ENCODE results near the gene DSCAML1. TPM values are rescaled to one million over a fixed set of nuclear protein-coding genes. Genes with fewer than 3 reads are reported as not detected.
"Not testable (repeated sequence)": the region's sequence is repeated elsewhere in the genome, so short reads cannot be mapped to it uniquely, and the experiment has no call there.

The DSCAML1 gene
- total RNA-seq, 1 experiment from 2014 or later: not detected

DNA sequence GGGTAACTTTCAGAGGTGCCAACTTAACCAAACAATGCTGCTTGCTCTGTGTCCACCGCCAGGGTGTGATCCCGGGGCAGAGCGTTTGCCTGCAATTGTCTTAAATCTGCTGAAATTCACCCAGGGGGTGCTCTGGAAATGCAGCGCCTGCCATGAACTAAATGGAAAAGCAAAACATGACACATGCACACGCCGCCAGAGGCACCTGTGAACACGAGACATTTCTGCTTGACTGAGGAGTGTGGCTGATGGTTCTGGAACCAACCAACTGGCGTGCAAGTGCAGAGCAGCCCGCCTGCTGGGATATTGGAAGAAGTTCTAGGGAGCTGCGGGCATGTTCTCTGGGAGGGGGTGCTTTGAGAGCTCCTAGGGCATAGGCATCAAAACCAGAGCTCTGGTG lies 30.4 kb downstream of the DSCAML1 start:
- H3K4me2 ChIP-seq (ENCODE audit: low read length): no peak overlapping the region
- H2AFZ ChIP-seq (ENCODE audit: low read length): no peak overlapping the region
- no peaks in the 10 kb centered on the region for H3K79me2 ChIP-seq (ENCODE audit: low read length)
- CTCF ChIA-PET: no interaction called here
- POLR2A ChIA-PET (ENCODE audit: unreplicated experiment): no interaction called here
- peaks cover 84% of the 10 kb centered on the region for H3K27me3 ChIP-seq (ENCODE audit: low read length)
- H3K9me2 ChIP-seq (replicated peaks; ENCODE audit: low read length): no peaks in the 10 kb centered on the region
- H3K36me3 ChIP-seq (ENCODE audit: low read depth, low read length): no peaks in the 10 kb centered on the region
- no peaks in the 10 kb centered on the region for H3K9me3 ChIP-seq (ENCODE audit: low read length)
- H4K20me1 ChIP-seq (ENCODE audit: low read length): no peaks in the 10 kb centered on the region
- no peak for TF ChIP-seq EZH2phosphoT487 (IDR thresholded peaks at IDR 0.05; ENCODE audit: borderline replicate concordance, low read length)
- TF ChIP-seq, protein P1, sequence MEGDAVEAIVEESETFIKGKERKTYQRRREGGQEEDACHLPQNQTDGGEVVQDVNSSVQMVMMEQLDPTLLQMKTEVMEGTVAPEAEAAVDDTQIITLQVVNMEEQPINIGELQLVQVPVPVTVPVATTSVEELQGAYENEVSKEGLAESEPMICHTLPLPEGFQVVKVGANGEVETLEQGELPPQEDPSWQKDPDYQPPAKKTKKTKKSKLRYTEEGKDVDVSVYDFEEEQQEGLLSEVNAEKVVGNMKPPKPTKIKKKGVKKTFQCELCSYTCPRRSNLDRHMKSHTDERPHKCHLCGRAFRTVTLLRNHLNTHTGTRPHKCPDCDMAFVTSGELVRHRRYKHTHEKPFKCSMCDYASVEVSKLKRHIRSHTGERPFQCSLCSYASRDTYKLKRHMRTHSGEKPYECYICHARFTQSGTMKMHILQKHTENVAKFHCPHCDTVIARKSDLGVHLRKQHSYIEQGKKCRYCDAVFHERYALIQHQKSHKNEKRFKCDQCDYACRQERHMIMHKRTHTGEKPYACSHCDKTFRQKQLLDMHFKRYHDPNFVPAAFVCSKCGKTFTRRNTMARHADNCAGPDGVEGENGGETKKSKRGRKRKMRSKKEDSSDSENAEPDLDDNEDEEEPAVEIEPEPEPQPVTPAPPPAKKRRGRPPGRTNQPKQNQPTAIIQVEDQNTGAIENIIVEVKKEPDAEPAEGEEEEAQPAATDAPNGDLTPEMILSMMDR (conservative IDR thresholded peaks at IDR 0.05; ENCODE audit: low read depth, low read length): no peak
- TF ChIP-seq EZH2 (IDR thresholded peaks at IDR 0.05; ENCODE audit: low read length, unreplicated experiment): no peak
- ATAC-seq (no peak), DNase-seq (no peak)
- H3K27ac ChIP-seq (ENCODE audit: low read length): no peak overlapping the region
- no peak overlapping the region for H3K9ac ChIP-seq (ENCODE audit: low read length)
- no peaks in the 10 kb centered on the region for H3F3A ChIP-seq (ENCODE audit: low read length, unreplicated experiment)
- H3K4me3 ChIP-seq (ENCODE audit: low read length): no peak overlapping the region
- intact Hi-C loops (cut with micrococcal nuclease): no loop called here
- no peaks in the 10 kb centered on the region for H3K4me1 ChIP-seq (ENCODE audit: insufficient read depth, low read length)
- no TSS peak for BruUV-seq (replicated peaks)

DNA sequence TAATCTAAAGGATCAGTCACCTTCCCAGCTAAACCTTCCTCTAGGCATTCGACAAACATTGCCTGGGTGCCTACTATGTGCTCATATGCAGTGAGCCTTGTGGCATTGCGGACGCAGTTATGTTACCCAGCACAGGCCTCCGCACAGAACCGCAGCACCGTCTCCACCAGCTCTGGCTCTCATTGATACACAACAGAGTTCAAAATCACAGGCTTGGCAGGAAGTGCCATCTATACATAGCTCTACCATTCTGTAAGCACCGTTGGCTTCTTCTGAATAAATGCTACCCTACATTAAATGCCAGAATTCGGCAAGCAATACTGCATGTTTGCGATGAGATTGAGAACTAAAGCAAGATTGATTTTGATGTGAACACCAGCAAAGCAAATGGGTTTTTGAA lies 31.0 kb downstream of the DSCAML1 start:
- Histone ChIP-seq H4K20me1 (ENCODE audit: low read length) (no peaks in the 10 kb centered on the region), H3K9me2 (replicated peaks; ENCODE audit: low read length) (no peaks in the 10 kb centered on the region), H3K4me1 (ENCODE audit: insufficient read depth, low read length) (no peaks in the 10 kb centered on the region), H3K79me2 (ENCODE audit: low read length) (no peaks in the 10 kb centered on the region), H3K4me3 (ENCODE audit: low read length) (no peak overlapping the region), H3K9me3 (ENCODE audit: low read length) (no peaks in the 10 kb centered on the region), H3K36me3 (ENCODE audit: low read depth, low read length) (no peaks in the 10 kb centered on the region), H2AFZ (ENCODE audit: low read length) (no peak overlapping the region), H3K9ac (ENCODE audit: low read length) (no peak overlapping the region), H3K27me3 (ENCODE audit: low read length) (peaks cover 80% of the 10 kb centered on the region), H3K27ac (ENCODE audit: low read length) (no peak overlapping the region), H3F3A (ENCODE audit: low read length, unreplicated experiment) (no peaks in the 10 kb centered on the region), H3K4me2 (ENCODE audit: low read length) (no peak overlapping the region)
- BruUV-seq (replicated peaks): no TSS peak
- POLR2A ChIA-PET (ENCODE audit: unreplicated experiment): no interaction called here
- TF ChIP-seq, protein P1 (conservative IDR thresholded peaks at IDR 0.05; ENCODE audit: low read depth, low read length): no peak
- no peak for TF ChIP-seq EZH2phosphoT487 (IDR thresholded peaks at IDR 0.05; ENCODE audit: borderline replicate concordance, low read length)
- no peak for TF ChIP-seq EZH2 (IDR thresholded peaks at IDR 0.05; ENCODE audit: low read length, unreplicated experiment)
- ATAC-seq (no peak), DNase-seq (no peak)
- CTCF ChIA-PET: no interaction called here
- intact Hi-C loops (cut with micrococcal nuclease): no loop called here

DNA sequence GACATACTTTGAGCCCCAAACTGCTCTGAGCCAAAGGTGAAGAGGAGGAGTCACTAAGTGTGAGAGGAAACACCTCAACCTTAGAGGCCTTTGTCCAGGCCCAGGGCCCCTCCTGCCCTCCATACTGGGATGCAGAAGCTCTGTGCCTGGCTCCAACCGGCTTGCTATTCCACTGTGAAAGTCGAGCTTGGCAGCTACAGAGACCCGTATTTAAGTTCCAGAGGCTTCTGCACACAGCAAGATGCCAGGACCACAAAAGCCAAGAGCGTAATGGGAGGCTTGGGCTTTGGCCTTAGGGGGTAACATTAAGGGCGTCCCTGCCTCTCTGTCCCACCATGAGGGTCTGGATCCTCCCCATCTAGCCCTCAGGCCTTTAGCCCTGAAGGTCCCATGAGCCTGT lies 31.9 kb downstream of the DSCAML1 start:
- H3F3A ChIP-seq (ENCODE audit: low read length, unreplicated experiment): no peaks in the 10 kb centered on the region
- DNase-seq: no peak
- no peak overlapping the region for H3K4me3 ChIP-seq (ENCODE audit: low read length)
- H3K79me2 ChIP-seq (ENCODE audit: low read length): no peaks in the 10 kb centered on the region
- no peak for ATAC-seq
- no peak overlapping the region for H3K4me2 ChIP-seq (ENCODE audit: low read length)
- H3K9me2 ChIP-seq (replicated peaks; ENCODE audit: low read length): no peaks in the 10 kb centered on the region
- H3K4me1 ChIP-seq (ENCODE audit: insufficient read depth, low read length): no peaks in the 10 kb centered on the region
- no peak overlapping the region for H2AFZ ChIP-seq (ENCODE audit: low read length)
- TF ChIP-seq EZH2phosphoT487 (IDR thresholded peaks at IDR 0.05; ENCODE audit: borderline replicate concordance, low read length) (no peak), EZH2 (IDR thresholded peaks at IDR 0.05; ENCODE audit: low read length, unreplicated experiment) (no peak)
- TF ChIP-seq, protein P1 (conservative IDR thresholded peaks at IDR 0.05; ENCODE audit: low read depth, low read length): no peak
- no peaks in the 10 kb centered on the region for H3K36me3 ChIP-seq (ENCODE audit: low read depth, low read length)
- H3K27ac ChIP-seq (ENCODE audit: low read length): no peak overlapping the region
- H3K27me3 ChIP-seq (ENCODE audit: low read length): peaks cover 80% of the 10 kb centered on the region
- POLR2A ChIA-PET (ENCODE audit: unreplicated experiment): no interaction called here
- intact Hi-C loops (cut with micrococcal nuclease): no loop called here
- H3K9ac ChIP-seq (ENCODE audit: low read length): no peak overlapping the region
- H4K20me1 ChIP-seq (ENCODE audit: low read length): no peaks in the 10 kb centered on the region
- no TSS peak for BruUV-seq (replicated peaks)
- H3K9me3 ChIP-seq (ENCODE audit: low read length): no peaks in the 10 kb centered on the region
- CTCF ChIA-PET: no interaction called here

DNA sequence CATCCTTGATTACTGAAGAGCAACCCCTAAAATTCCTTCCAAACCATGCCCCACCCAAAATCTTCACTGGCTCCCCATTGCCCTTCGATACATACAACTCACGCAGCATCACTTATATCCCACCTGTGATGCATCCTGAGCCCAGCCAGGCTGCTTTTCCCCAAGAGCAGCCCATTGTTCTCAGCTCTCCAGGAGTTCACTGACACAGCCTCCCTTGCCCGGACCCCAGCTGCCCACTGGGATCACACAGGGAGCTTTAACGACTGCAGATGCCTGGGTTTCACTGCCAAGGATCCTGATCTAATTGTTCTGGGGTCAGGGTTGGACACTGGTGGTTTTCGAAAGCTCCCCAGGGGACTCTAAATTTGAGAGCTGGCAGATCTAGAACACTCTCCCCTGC lies 33.6 kb downstream of the DSCAML1 start:
- H2AFZ ChIP-seq (ENCODE audit: low read length); H3K79me2 ChIP-seq (ENCODE audit: low read length); H3K27ac ChIP-seq (ENCODE audit: low read length); DNase-seq; H3K9me2 ChIP-seq (replicated peaks; ENCODE audit: low read length); H3K36me3 ChIP-seq (ENCODE audit: low read depth, low read length); H3K4me3 ChIP-seq (ENCODE audit: low read length); ATAC-seq; POLR2A ChIA-PET (ENCODE audit: unreplicated experiment); H4K20me1 ChIP-seq (ENCODE audit: low read length); H3K4me2 ChIP-seq (ENCODE audit: low read length); H3K9me3 ChIP-seq (ENCODE audit: low read length); BruUV-seq (replicated peaks); CTCF ChIA-PET; H3K4me1 ChIP-seq (ENCODE audit: insufficient read depth, low read length); intact Hi-C loops (cut with micrococcal nuclease); H3F3A ChIP-seq (ENCODE audit: low read length, unreplicated experiment); H3K9ac ChIP-seq (ENCODE audit: low read length): not testable (repeated sequence)
- H3K27me3 ChIP-seq (ENCODE audit: low read length): peaks cover 84% of the 10 kb centered on the region
